Measurements from ENCODE around the gene GP2. TPM values are rescaled to one million over a fixed set of nuclear protein-coding genes. Genes with fewer than 3 reads are reported as not detected.

The GP2 gene
- total and polyA plus RNA-seq, 2 donors (not counting 3 experiments of a cell fraction or from before 2014, with no cell fraction given): not detected

DNA sequence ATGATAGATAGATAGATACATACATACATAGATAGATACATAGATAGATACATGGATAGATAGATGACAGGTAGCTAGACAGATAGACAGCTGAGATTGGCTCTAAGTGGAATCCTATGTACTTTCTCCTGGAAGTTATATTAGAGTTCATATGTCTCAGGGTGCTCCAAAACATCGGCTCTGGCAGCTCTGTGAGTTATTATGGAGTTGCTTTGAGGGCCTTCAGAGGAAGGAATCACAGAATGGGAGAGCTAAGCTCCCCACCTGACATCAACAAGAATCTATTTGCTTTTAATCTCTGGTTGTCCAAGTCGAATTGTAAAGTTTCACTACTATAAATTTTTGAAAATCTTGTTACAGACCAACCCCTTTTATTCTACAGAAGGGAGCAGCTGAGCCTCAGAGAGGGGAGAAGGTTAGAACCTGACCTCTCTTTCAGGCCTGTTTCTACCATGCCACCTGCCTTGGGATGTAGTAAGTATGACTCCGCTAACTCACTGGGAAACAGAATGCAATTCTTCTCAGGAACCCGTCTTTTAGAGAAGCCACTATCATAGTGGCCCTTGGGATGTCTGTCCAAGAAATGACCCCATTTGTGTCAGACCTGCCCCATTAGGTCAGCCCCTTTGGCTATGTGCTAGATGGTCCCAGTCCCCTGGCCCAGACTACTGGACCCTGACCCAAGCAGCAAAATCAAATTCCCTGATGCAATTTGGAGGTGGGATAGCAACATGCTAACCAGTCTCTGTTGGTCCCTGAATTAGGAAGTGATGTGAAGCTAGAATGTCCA lies 18.3 kb downstream of the GP2 start:
- ChIA-PET POLR2A (no interaction called here), CTCF (no interaction called here)
- H3K9me3 ChIP-seq (replicated peaks; ENCODE audit: control insufficient read depth, insufficient read depth, low read length): no peaks in the 10 kb centered on the region
- DNase-seq (ENCODE audit: low read depth, low spot score) (no peak), FAIRE-seq (no peak)
- no peaks in the 10 kb centered on the region for H3K79me2 ChIP-seq (ENCODE audit: control insufficient read depth, insufficient read depth, low read length)
- H3K9ac ChIP-seq (replicated peaks; ENCODE audit: extremely low read depth, insufficient read depth, low read length): no peak overlapping the region
- H3K4me1 ChIP-seq (ENCODE audit: control insufficient read depth, extremely low read depth, insufficient read depth, low read length): no peaks in the 10 kb centered on the region
- H3K36me3 ChIP-seq (ENCODE audit: control insufficient read depth in 2 of 2, extremely low read depth in 1 of 2, insufficient read depth in 2 of 2, low read length in 2 of 2): no peaks in the 10 kb centered on the region
- intact Hi-C loops (cut with micrococcal nuclease) (loop anchor here (10.0 kb wide), 1 partner anchor 324 kb away; no protein-coding TSS in a partner anchor), dilution Hi-C loops (cut with MboI; ENCODE audit: extremely low pct_ligation_motif_present, low sequenced_read_pairs) (no loop called here)
- no peak overlapping the region for H3K4me3 ChIP-seq (replicated peaks in 1 of 3; ENCODE audit: insufficient read depth in 1 of 3, low read depth in 1 of 3, low read length in 3 of 3)
- no peaks in the 10 kb centered on the region for H4K20me1 ChIP-seq (replicated peaks; ENCODE audit: control insufficient read depth, extremely low read depth, insufficient read depth, low read length)
- no peak overlapping the region for H3K4me2 ChIP-seq (ENCODE audit: insufficient read depth, low read length)
- TF ChIP-seq GATA2 (IDR thresholded peaks at IDR 0.05; ENCODE audit: insufficient read depth, insufficient read length, low read depth, low read length): no peak
- TF ChIP-seq, protein P1, sequence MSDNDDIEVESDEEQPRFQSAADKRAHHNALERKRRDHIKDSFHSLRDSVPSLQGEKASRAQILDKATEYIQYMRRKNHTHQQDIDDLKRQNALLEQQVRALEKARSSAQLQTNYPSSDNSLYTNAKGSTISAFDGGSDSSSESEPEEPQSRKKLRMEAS (IDR thresholded peaks at IDR 0.05; ENCODE audit: insufficient read depth, insufficient read length): no peak
- TF ChIP-seq MYC (IDR thresholded peaks at IDR 0.05; ENCODE audit: low read depth, low read length): no peak
- no peak for TF ChIP-seq EZH2 (IDR thresholded peaks at IDR 0.05; ENCODE audit: borderline replicate concordance, low read depth, low read length, severe bottlenecking)
- TF ChIP-seq POLR2A (IDR thresholded peaks at IDR 0.05; ENCODE audit: low read depth, low read length): no peak
- no peak for TF ChIP-seq POLR2AphosphoS5 (IDR thresholded peaks at IDR 0.05; ENCODE audit: insufficient read depth, low read depth, low read length)
- TF ChIP-seq, protein P2, sequence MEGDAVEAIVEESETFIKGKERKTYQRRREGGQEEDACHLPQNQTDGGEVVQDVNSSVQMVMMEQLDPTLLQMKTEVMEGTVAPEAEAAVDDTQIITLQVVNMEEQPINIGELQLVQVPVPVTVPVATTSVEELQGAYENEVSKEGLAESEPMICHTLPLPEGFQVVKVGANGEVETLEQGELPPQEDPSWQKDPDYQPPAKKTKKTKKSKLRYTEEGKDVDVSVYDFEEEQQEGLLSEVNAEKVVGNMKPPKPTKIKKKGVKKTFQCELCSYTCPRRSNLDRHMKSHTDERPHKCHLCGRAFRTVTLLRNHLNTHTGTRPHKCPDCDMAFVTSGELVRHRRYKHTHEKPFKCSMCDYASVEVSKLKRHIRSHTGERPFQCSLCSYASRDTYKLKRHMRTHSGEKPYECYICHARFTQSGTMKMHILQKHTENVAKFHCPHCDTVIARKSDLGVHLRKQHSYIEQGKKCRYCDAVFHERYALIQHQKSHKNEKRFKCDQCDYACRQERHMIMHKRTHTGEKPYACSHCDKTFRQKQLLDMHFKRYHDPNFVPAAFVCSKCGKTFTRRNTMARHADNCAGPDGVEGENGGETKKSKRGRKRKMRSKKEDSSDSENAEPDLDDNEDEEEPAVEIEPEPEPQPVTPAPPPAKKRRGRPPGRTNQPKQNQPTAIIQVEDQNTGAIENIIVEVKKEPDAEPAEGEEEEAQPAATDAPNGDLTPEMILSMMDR (IDR thresholded peaks at IDR 0.05; ENCODE audit: extremely low read depth in 1 of 2, insufficient read depth in 1 of 2, low read depth in 1 of 2, low read length in 2 of 2): no peak
- TF ChIP-seq FOS (IDR thresholded peaks at IDR 0.05; ENCODE audit: borderline replicate concordance, insufficient read depth, low read length): no peak
- TF ChIP-seq JUN (IDR thresholded peaks at IDR 0.05; ENCODE audit: borderline replicate concordance, insufficient read depth, insufficient read length, low read depth): no peak
- no peak overlapping the region for H2AFZ ChIP-seq (ENCODE audit: low read depth, low read length)
- H3K9me1 ChIP-seq (replicated peaks; ENCODE audit: control insufficient read depth, extremely low read depth, insufficient read depth, low read length): no peaks in the 10 kb centered on the region
- BruUV-seq (replicated peaks): no TSS peak
- H3K27ac ChIP-seq (ENCODE audit: insufficient read depth, low read depth, low read length): no peak overlapping the region
- H3K27me3 ChIP-seq (ENCODE audit: control insufficient read depth in 2 of 2, insufficient read depth in 2 of 2, low read length in 2 of 2): no peaks in the 10 kb centered on the region

All from endothelial cell of umbilical vein (primary cell).